NCI-H69 (cell line): ENCODE measurements around the gene NOL9.
"Not testable (repeated sequence)": the region's sequence is repeated elsewhere in the genome, so short reads cannot be mapped to it uniquely, and the experiment has no call there.

Experiments
- DNase-seq: peaks from one replicate; lab custom pipeline; 2025; lab: John Stamatoyannopoulos, UW

Gene NOL9

DNA sequence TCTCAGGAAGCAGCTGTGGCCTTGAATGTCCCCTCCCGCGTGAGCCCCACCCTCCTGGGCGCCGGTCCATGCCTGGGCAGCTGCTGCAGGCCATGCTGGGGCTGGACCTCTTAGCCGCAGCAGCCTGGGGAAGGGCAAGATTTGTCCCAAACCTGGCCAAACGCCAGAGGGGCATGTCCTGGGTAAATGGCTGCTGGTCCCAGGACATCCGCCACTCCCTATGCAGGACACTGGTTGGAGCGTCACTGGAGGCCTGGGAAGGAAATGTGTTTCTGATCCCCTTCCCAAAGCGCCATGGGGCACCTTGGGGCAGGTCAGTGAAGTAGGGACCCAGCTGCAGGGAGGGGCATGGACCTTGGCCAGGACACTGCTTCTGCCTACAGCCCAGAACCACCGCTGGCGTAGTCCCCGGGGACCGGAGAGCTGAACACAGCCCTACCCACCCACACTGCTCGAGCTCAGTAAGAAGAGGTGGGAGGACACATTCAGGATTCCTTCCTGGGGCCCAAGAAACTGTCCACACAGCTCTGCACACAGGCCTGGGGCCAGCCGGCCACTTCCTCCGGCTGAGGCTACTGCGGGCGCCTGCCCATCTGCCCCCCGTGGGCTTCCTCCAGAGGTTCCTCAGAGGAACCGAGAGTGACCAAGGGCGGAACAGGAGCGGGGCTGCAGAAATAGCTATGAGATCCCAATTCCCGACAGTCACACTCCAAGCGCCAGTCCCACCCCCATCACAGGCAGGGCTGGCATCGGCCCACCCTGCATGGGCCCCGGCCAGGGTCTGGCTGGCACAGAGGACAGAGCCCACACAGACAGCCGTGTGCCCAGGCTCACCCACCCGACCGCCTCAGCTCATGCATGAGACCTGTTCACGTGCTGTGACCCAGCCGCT is 52.1 kb downstream of the NOL9 start:
- no peak for DNase-seq

DNA sequence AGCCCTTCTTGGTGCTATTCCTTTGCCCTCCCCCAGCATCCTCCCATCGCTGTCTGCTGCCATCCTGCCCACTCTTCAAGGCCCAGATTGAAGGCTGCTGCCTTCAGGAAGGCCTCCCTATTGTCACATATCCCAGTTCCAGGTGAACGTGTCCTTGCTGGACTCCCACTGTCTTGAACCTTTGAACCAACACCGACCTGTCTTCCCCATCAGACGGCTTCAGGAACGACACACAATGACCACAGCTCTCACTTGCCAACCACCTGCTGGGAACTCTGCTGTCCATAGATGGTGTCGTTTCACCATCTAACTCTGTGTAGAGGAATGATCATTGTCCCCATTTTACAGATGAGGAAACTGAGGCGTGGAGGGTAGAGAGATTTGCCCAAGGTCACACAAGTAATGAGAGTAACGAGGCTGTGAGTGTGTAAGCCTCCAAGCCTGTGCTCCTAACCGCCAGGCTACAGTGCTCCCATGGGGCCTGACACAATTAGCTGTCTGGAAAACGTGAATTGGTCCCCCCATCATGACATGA is 53.0 kb downstream of the NOL9 start:
- DNase-seq = no peak

DNA sequence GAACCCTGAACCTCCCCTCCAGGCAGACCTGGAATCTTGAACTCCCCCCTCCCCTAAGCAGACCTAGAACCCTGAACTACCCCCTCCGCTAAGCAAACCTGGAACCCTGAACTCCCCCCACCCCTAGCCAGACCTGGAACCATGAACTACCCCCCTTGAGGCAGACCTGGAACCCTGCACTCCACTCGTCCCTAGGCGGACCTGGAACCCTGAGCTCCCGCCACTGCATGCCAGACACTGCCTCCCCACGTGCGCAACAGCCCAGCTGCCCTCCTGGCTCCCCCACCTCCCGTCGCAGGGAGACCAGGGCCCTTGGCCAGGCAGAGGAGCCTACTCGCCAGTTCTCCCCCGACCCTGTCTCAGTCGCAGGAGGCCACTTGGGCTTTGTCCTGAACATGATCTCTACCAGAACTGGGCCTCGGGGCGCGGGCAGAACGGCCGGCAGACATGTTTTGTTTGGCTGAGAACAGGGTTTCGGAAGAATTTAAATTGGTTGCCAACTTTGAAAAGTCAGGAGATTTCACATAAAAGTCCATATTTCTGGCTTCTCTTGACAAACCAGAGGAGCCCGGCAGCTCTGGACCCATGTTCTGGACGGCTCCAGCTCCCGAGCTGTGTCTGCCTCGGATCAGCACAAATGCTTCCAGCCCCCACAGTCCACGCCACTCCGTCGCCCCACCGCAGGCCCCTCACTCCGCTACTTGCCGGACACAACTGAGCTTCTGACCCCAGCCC is 53.6 kb downstream of the NOL9 start:
- DNase-seq = no peak

DNA sequence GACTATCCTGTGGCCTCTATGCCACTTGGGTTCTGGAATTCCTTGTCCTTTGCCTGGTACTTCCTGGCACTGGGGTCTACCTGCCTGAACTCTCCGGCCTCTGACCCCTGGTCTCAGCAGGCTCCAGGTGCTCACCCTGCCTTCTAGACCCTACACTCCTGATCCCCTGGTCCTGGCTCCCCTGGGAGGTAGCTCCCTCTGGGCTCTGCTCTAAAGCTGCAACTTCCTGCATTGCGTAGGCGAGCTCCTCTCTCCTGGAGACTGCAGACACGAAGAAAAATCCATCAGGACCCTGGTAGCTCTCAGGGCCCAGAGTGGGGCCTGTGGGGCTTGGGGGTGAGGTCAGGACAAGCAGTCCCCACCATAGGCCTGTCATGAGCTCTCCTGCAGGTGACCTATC is 55.0 kb downstream of the NOL9 start:
- no peak for DNase-seq

DNA sequence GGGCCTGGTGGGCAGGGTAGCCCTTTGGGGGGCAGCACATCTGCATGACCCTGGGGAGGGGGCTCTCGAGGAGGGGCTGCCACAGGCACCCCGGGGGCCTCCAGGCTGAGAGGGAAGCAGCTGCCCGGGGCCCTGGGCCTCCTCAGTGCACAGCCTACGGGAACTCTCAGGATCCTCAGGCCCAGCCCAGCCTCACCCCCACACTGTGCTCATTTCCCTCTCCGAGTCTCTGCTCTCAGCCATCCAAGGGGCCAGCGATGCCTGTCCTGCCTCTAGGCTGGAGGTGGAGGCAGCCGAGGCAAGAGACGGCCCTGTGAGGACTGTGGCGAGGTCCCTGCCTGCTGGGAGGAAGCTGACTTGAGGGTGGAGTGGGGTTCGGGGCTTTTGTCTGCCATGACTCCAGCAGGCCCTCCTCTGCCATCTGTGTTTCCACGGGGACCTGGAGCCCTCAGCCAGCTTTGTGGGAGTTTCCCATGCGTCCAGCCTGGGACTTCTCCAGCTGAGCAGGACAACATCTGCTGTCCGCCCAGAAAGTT is 55.7 kb downstream of the NOL9 start:
- no peak for DNase-seq

DNA sequence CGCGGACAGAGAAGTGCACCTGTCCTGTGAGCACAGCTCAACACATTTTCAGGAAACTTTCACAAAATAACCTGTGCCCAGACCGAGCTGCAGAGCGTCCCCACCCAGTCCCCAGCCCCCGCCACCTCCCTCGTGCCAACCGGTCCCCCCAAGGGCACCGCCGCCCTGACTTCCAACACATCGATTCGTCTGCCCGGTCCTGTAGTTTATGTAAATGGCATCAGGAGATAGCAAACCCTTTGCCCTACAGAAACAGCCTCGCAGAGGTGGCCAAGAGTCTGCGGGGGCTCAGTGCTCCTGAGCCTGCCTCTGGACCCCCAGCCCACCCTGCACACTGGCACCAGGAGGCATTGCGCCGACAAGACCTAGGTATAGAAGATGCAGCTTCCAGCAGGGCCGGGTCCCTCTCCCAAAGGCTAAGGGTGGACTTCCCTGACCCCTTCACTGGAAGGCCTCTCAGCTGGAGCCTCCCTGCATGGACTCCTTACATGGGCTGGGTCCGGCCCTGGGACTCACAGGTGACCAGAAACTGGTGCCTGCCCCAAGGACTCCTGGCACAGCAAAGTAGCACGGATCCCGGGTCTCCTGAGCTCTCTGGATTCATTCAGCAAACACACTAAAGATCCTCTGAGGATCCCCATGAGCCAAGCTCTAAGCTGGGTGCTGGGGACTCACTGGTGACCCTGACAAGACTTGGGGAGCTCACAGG is 56.3 kb downstream of the NOL9 start:
- DNase-seq = no peak

DNA sequence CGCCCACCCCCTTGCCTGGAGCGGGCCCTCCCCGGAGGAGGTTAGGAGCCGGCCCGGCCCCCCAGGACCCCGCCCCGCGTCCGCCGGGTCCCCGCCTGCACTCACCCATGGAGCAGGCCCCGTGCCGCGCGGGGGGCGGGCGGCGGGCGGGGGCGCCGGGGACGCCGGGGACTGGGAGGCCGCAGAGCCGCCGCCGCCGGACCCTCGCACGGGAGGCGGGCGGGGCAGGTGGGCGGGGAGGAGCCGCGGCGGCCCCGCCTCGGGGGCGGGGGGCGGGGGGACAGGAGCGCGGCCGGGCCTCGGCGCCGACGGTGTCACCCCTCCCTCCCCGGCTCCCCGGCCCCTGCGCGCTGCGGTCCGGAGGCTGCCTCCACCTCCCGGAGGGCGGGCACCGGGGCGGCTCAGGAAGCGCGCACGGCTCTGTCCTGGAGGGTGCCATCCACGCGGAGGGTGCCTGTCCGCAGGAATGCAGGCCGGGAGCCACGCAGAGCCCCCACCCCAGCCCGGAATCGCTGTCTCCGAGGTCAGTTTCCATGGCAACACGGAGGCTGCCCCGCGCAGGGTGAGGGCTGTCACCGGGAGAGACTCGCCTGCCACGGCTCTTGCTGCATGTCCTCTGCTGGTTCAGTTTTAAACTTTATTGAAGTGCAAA is 57.0 kb downstream of the NOL9 start:
- peak; percentile 74 for DNase-seq

DNA sequence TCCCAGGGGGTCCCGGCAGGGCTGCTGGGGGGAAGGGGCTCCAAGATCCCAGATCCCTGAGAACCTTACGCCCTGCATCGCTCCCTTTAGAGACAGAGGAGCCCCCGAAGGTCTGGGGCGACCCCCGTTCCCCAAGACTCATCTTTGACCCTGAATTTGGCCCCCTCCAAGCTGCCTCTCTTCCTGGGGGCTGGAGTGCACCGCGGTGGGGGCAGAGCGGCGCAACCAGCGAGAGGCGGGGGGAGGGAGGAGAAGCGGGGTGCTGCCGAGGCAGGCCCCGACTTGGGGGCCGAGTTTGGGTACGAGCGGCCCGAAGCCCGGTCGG is 57.5 kb downstream of the NOL9 start:
- no peak for DNase-seq

DNA sequence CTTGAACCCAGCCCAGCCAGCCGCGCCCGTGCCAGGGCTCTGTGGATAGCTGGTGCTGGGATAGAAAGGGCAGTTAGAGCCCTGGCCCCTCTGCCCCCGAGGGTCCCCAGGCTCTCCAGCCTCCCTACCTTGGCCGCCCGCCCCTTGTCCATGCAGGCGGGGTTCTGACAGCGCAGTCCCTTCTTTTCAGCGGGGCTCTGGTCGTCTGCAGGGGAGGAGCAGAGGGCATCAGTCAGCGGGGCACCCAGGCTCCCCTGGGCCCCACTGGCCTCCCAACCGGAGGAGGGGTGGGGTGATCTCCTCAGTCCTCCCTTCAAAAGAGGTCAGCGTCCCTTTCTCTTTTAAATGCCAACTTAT is 58.0 kb downstream of the NOL9 start:
- DNase-seq = no peak

DNA sequence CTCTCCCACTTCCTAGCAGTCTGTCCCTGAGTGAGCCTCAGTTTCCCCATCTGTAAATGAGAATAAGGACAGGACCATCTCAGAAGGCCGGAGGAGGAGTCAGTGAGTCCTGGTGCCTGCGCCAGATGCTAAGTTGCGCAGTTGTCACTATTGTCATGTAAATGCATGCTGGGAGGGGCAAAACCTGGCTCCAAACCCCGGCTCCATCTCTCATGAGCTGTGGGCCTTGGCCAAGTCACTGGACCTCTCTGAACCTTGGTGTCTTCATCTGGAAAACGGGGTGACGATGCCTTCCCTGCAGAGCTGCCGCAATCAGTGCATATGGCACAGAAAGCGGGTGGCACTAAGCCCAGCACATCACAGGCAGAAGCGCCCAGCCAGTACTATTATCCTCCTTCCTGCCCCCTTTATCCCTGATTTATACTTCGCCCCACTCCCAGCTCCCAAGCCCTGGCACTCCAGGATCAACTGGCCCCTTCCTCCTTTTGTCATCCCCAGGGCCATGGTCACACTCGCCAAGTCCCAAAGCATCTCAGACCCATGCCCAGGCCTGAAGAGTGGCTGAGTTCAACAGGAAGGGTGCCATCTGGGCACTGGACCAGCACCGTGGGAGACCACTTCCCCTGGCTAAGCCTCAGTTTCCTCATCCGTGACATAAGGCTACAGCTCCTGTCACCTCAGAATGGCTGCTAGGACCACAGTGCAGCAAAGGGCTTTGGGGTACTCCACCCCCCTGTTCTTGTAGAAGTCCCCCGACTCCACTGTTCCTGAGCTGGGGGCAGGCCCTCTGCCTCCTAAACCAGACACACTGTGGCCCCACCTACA is 58.6 kb downstream of the NOL9 start:
- DNase-seq = no peak

DNA sequence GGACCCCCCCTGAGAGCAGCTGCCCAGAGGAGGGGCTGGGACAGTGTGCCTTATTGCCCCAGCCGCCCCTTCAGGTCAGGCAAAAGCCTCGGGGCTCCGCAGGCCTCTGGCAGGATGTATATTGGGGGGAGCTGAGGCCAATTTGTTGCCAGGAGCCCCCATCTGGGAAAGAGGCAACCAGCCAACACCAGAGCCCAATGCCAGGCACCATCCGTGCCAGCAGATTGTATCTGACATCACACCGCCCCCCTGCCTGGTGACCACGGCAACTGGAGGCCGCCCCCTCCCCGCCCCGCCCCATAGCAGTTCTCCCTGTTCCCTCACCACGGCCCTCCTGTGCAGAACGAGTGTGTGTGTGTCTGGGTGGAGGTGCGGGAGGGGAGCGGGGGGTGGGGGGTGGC is 59.3 kb downstream of the NOL9 start:
- peak; percentile 88 for DNase-seq

DNA sequence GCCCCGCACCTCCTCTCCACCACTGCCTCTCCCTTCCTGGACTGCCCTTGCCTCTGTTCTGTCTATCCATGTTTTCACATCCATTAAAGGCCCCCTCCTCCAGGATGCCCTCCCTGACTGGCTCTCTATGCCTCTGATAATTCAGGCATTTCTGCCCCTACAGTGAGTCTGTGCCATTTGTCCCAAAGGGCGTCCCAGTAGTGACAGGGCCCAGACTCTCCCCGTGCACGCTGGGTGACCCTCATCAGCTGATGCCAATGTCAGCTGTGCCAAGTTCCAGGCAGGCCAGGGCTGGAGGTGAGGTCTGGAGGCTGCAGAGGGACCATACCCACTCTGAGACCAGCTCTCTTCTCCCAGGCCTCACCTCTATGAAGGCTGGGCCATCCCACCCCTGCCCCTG is 59.7 kb downstream of the NOL9 start:
- no peak for DNase-seq

DNA sequence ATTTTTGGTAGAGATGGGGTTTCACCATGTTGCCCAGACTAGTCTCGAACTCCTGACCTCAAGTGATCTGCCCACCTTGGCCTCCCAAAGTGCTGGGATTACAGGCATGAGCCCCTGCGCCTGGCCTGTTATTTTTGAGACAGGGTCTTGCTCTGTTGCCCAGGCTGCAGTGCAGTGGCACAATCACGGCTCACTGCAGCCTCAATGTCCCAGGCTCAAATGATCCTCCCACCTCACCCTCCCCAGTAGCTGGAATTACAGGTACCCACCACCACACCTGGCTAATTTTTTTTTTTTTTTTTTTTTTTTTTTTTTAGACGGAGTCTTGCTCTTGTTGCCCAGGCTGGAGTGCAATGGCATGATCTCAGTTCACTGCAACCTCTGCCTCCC is 60.5 kb downstream of the NOL9 start:
- not testable (repeated sequence) for DNase-seq

DNA sequence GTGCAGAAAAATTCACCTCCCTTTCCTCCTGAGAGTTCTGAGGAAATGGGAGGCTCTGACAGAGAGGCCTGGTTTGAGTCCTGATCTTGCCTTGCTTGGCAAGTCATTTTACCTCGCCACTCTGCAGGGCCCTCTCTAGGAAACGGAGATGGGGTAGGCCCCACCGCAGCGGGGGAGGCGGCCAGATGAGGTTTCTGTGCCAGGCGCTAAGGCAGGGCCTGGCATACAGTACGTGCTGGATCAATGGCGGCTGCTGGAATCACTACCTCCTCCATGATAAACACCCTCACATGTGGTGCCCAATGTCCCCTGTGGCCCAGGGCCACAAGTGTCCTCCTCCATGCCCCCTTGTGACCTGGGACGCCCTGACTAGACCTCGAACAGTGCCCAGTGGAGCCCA is 62.3 kb downstream of the NOL9 start:
- DNase-seq = no peak

DNA sequence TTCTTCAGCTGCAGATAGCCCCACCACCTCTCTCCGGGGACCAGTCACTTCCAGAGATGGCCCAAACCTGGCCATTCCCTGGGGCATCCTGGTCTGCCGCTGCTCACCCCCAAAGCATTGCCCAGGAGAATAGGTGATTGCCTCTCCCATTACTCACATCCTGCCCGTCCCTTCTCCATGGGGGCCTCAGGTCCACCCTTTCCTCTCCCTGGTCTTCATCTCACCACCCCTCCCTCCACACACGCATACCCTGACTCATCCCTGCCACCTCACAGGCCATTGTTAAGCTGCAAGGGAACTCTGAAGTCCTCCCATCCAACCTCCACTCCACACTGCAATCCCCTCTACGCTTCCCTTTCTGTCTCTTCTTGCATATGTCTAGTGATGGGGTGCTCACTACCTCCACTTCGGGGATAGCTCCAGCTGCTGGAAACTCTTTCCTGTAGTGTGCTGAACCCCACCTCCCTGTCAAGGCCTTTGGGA is 62.8 kb downstream of the NOL9 start, which contains the start of gene PLEKHG5:
Gene PLEKHG5 (minus strand): TSS at position 188 of the 483 bp plus-strand sequence. CDS start 14,096 bp downstream, outside the sequence.
- DNase-seq = peak; percentile 18

DNA sequence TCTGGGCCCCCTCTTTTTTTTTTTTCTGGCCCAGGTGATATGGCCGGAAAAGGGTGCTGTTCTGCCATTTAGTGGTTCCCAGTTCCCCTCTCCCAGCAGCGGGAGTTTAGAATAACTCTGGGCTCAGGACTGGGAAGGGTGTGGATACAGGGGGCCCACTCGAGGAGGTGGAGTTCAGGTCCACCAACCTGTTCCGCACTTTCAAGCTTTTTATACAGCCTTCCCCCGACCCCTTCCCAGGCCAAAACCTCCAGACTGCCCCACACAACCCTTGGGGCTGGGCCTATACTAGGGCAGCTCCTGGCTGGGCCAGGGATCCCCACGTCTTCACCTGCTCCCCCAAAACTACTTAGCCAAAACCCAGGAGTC is 63.2 kb downstream of the NOL9 start:
- DNase-seq = no peak

DNA sequence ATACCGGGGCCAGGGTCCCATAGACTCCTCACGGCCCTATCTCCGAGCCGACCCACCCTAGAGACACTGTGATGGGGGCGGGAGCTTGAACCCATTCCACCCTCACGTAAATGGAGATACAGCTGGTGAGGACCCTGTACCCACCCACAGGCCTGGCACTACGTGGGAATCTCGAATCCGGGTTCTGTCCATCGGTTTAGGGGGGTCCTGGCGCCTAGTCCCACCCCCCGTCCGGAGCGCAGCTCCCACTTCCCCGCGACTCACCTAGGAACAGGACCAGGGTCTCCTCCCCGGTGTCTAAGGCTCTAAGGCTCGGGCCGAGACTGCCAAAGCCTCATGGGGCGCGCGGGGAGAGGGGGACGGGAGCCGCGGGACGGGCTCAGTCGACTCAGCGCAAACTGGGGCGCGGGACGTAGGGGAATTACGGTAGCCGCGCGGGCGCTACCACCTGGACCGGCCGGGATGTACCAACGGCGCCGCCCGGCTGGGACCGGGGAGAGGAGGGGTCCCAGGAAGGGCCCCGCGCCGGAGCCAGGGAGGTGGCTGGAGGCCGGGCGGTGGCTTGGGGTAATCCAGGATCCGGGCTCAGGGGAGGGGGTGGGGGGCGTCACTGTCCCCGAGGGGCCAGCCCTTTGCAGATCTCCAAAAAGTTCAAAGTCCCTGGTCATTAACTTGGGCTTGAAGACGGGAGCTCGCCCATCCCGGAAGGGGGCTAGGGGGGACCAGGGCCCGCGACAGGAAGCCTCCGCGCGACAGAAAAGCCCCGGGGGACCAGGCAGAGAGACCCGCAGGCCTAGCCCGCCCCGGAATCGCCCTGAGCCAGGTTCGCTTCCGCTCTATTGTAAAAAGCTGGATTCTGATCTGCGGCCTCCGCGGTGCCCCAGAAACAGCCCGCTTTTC is 63.9 kb downstream of the NOL9 start:
- DNase-seq = peak; percentile 81

DNA sequence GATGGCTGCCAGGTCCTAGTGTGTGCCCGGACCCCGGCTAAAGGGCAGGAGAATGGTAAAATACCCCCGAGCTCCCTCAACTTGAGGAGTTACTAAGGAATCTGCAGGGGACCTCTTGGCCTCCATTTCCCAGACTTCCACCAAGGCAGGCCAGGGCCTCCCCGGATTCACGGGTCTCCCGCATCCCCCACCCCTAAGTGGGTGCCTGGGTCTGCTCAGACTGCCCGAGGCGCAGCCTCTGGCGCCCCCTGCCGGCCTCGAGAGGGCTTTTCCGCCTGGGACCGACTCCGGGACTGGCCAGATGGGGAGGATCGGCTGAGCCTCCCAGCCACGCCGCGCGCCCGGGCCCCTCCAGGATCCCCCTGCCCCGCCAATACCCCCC is 64.5 kb downstream of the NOL9 start:
- DNase-seq = peak; percentile 77

DNA sequence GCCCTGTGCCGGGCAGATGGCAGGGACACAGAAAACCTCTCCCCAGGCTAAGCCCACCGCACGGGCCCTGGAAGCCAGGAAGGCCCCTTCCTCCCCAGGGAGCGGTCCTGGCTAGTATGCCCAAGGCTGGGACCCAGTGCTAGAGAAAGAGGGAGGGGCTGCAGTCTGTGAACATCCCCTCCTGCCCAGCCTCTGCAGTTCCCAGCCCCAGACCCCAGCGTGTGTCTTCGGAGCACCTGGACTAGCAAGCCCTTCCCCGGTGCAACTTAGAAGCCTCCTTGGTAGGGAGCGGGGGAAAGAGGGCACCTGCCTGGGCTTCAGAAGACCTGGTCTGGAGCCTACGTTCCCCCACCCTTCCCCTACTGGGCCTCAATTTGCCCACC is 64.9 kb downstream of the NOL9 start:
- peak; percentile 25 for DNase-seq
